DND-41 (cell line): ENCODE measurements around the gene DHFR2.

Experiments
- CTCF ChIP-seq: IDR thresholded peaks from 2 replicates; pipeline ENCODE4 v1.5.1; 2012; ENCODE audit warnings: borderline replicate concordance, low read length, moderate library complexity, mild to moderate bottlenecking; ENCODE audit not compliant: poor library complexity, severe bottlenecking; ENCODE audit errors: extremely low read depth
- EZH2 ChIP-seq: IDR thresholded peaks from 3 replicates; pipeline ENCODE4 v1.6.1; 2012; ENCODE audit warnings: borderline replicate concordance, low read depth, mild to moderate bottlenecking, moderate library complexity, low read length, inconsistent platforms; ENCODE audit not compliant: severe bottlenecking

DNA sequence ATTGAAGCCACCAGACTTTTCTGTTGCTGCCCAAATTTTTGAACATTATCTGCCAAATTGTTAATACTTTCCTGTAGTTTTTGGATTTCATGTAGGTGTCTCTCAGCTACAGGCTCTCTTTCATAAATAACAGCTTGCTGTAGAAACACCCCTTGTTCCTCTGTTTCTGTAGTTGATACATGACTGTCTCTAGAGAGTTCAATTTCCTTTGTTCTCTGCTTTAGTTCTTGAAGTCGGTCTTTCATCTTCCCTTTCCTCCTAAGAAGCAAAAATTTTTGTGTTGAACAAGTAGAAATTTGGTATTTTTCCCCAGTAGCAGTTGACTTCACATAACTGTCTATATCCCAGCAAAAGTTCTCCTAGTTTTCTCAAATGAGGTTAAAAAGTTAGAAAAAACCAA is 47.7 kb downstream of the DHFR2 start:
- TF ChIP-seq CTCF = no peak
- no peak for TF ChIP-seq EZH2
